GM18511 (cell line): ENCODE data around the gene CNKSR2.

Experiments used
- ATAC-seq: cut with Tn5 transposase; IDR thresholded peaks from one replicate; pipeline ENCODE4 v1.9.1; 2021; ENCODE audit warnings: mild to moderate bottlenecking, moderate library complexity; ENCODE audit not compliant: unreplicated experiment

Gene CNKSR2

GRCh38 chrX:21590012-21590776 is 216.0 kb downstream of the CNKSR2 start:
- no peak for ATAC-seq

GRCh38 chrX:21606002-21606401 is 231.8 kb downstream of the CNKSR2 start:
- ATAC-seq: no peak

- ATAC-seq: no peak
Measured at GRCh38 chrX:21610168-21610567, 235.9 kb downstream of the CNKSR2 start.

- ATAC-seq: no peak
Measured at GRCh38 chrX:21612154-21612553, 237.9 kb downstream of the CNKSR2 start.

- no peak for ATAC-seq
Measured at GRCh38 chrX:21616386-21616785, 242.2 kb downstream of the CNKSR2 start.

- no peak for ATAC-seq
Measured at GRCh38 chrX:21620234-21620633, 246.0 kb downstream of the CNKSR2 start.

GRCh38 chrX:21623778-21624501 is 249.7 kb downstream of the CNKSR2 start:
- ATAC-seq: no peak

GRCh38 chrX:21632027-21632426 is 257.8 kb downstream of the CNKSR2 start:
- no peak for ATAC-seq

GRCh38 chrX:21638311-21638710 is 264.1 kb downstream of the CNKSR2 start:
- no peak for ATAC-seq

GRCh38 chrX:21639775-21640174 is 265.6 kb downstream of the CNKSR2 start:
- ATAC-seq: no peak

- ATAC-seq: no peak
Measured at GRCh38 chrX:21645431-21645830, 271.2 kb downstream of the CNKSR2 start.

GRCh38 chrX:21645886-21646285 is 271.7 kb downstream of the CNKSR2 start:
- no peak for ATAC-seq

- no peak for ATAC-seq
Measured at GRCh38 chrX:21655901-21656586, 281.8 kb downstream of the CNKSR2 start.

GRCh38 chrX:21656587-21657317 is 282.5 kb downstream of the CNKSR2 start:
- ATAC-seq: no peak

GRCh38 chrX:21657318-21658151 is 283.3 kb downstream of the CNKSR2 start:
- no peak for ATAC-seq

GRCh38 chrX:21658152-21658737 is 284.0 kb downstream of the CNKSR2 start, which contains the start of gene KLHL34:
Gene KLHL34, minus strand, starts transcription at chrX:21658330. Its CDS starts 542 bp downstream, at chrX:21657788.
- no peak for ATAC-seq

- ATAC-seq: no peak
Measured at GRCh38 chrX:21658746-21659145, 284.5 kb downstream of the CNKSR2 start.

- no peak for ATAC-seq
Measured at GRCh38 chrX:21659320-21659719, 285.1 kb downstream of the CNKSR2 start.

- no peak for ATAC-seq
Measured at GRCh38 chrX:21660156-21660555, 285.9 kb downstream of the CNKSR2 start.

GRCh38 chrX:21661316-21661715 is 287.1 kb downstream of the CNKSR2 start:
- no peak for ATAC-seq
